Brain microvascular endothelial cell (primary cell): ENCODE results near the gene ARPP21.

Experiments
- DNase-seq: peaks from one replicate; pipeline ENCODE4 v3.0.0-alpha.2; 2020
- H3K27ac ChIP-seq: fragments of 250-450 bp; sonication (Bioruptor Pico); 2 replicates; pipeline ENCODE4 v1.5.1; 2020; ENCODE audit warnings: mild to moderate bottlenecking, moderate library complexity
- H3K27me3 ChIP-seq: fragments of 250-450 bp; sonication (Bioruptor Pico); replicated peaks from 2 replicates; pipeline ENCODE4 v1.5.1; 2020; ENCODE audit warnings: mild to moderate bottlenecking
- H3K36me3 ChIP-seq: fragments of 250-450 bp; sonication (Bioruptor Pico); replicated peaks from 2 replicates; pipeline ENCODE4 v1.5.1; 2020; ENCODE audit warnings: mild to moderate bottlenecking
- H3K4me3 ChIP-seq: 2 replicates; pipeline ENCODE4 v1.5.1; 2011; ENCODE audit warnings: low read depth, mild to moderate bottlenecking, control low read depth, low read length, moderate library complexity
- CTCF ChIP-seq: IDR thresholded peaks from 2 replicates; pipeline ENCODE4 v1.5.1; 2011; ENCODE audit warnings: low read depth, mild to moderate bottlenecking, moderate library complexity, low read length, control low read depth, inconsistent platforms; ENCODE audit errors: missing control alignments
- in situ Hi-C: cut with HindIII; loops from 2 replicates; pipeline ENCODE4 v1.10.0; 2017; ENCODE audit warnings: low sequenced_read_pairs, low pct_ligation_motif_present

Gene ARPP21

DNA sequence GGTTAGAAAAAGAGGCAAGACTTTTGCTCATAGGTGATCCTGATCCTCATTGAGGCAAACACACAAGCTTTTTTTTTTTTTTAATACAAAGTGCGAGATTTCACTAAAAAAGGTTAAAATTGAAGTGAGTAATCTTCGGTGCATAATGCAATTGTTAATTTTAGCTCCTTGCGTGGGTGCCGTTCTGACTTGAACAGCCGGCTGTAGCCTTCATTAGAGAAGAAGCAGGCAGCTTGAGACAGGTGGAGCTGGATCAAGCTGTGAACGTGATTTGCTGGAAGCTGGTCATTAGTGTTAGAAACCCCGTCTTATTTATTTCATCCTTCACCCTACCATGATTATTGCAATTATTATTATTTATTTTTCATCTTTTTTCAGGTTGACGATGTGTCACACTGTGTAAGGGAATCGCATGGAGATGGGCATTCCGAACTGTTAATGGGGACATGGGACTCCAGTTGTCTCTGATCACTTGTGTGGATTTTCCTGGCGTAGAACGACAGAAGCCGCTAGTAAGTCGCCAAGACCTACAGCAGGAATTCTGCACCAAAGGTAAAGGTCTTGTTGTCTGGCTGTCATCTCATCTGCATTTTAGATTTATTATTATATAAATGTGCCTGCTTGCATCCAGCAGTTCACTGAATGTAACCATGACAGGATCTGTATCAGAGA lies 40.2 kb downstream of the ARPP21 start:
- H3K4me3 ChIP-seq: no peak overlapping the region
- no peaks in the 10 kb centered on the region for H3K27me3 ChIP-seq
- no peaks in the 10 kb centered on the region for H3K36me3 ChIP-seq
- in situ Hi-C loops: no loop called here
- DNase-seq: no peak
- TF ChIP-seq CTCF: no peak
- no peak overlapping the region for H3K27ac ChIP-seq

- no peak overlapping the region for H3K4me3 ChIP-seq
- no peak overlapping the region for H3K27ac ChIP-seq
- no peaks in the 10 kb centered on the region for H3K36me3 ChIP-seq
- H3K27me3 ChIP-seq: no peaks in the 10 kb centered on the region
- TF ChIP-seq CTCF: no peak
- in situ Hi-C loops: no loop called here
- no peak for DNase-seq
These were observed 41.7 kb downstream of the ARPP21 start for GRCh38 chr3:35680866-35681650.

DNA sequence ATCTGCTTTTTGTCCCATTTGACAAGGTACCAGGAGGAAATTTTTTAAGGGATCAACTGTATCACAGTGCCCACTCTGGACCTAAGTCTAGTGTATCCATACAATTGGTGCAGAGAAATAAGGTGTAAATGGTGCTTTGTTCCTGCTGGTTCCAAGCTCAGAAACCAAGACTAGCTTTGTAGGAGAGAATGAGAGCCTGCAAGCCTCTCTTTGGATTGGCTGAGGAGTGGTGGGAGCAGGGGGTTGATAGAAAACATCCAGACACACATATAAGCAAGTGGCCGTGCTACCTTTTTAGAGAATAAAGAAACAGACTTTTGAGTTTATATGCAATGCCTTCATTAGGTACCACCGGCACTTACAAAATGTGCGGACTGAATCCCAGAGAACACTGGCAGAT lies 45.8 kb downstream of the ARPP21 start:
- no peak for TF ChIP-seq CTCF
- Histone ChIP-seq H3K27me3 (no peaks in the 10 kb centered on the region), H3K27ac (no peak overlapping the region), H3K4me3 (no peak overlapping the region), H3K36me3 (no peaks in the 10 kb centered on the region)
- in situ Hi-C loops: no loop called here
- DNase-seq: no peak

GRCh38 chr3:35688826-35689225 lies 49.5 kb downstream of the ARPP21 start:
- Histone ChIP-seq H3K4me3 (no peak overlapping the region), H3K27ac (no peak overlapping the region), H3K36me3 (no peaks in the 10 kb centered on the region), H3K27me3 (no peaks in the 10 kb centered on the region)
- no peak for TF ChIP-seq CTCF
- no peak for DNase-seq
- in situ Hi-C loops: no loop called here

DNA sequence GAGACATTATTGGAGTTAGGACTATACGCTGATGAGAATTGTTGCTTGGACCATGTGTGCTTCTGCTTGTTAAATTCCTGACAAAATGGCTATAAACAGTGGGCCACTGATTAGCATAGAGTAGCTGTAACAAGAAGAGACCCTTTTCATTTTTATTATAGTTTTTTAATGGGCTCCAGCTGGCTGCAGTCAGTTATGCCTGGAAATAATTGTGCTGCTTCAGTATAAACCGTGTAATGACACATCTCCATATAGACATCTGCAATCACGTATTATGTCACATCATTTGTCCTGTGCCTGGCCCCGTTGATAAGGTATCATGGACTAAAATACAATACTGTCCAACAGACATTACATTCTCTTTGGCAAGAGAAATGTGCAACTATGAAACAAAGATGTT lies 50.9 kb downstream of the ARPP21 start:
- in situ Hi-C loops: no loop called here
- no peak overlapping the region for H3K27ac ChIP-seq
- H3K36me3 ChIP-seq: no peaks in the 10 kb centered on the region
- H3K27me3 ChIP-seq: no peaks in the 10 kb centered on the region
- no peak for TF ChIP-seq CTCF
- H3K4me3 ChIP-seq: no peak overlapping the region
- DNase-seq: no peak
